ENCODE results near the gene SEL1L3.

DNA sequence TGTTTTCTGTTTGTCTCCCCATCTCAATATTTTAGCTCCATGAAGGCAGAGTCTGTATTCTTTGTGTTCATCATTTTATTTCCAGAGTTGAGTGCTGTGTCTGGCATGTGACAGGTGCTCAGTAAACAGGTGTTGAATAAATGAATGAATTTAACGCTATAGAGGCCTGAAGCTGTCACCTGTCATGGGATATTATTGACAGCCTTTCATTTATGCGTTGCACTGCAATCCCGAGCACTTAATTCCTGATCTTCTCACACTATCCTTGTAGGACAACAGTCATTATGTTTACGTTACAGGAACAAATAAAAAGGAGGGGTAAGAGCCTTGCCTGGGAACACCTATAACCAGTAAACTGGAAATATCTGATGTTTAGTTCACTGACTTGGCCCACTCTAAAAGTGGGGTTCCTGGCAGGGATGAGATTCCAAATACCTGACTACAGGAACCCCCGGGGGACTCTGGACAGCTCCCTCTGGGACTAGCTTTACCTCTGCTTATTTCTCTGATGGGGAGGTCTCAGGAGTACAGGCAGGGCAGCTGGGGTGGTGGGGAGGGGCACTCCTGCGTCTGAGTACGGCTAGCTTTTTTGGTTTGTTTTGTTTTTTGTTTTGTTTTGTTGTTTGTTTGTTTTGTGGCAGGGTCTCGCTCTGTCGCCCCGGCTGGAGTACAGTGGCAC, 36.6 kb downstream of the SEL1L3 start:
- TF ChIP-seq, protein P1, sequence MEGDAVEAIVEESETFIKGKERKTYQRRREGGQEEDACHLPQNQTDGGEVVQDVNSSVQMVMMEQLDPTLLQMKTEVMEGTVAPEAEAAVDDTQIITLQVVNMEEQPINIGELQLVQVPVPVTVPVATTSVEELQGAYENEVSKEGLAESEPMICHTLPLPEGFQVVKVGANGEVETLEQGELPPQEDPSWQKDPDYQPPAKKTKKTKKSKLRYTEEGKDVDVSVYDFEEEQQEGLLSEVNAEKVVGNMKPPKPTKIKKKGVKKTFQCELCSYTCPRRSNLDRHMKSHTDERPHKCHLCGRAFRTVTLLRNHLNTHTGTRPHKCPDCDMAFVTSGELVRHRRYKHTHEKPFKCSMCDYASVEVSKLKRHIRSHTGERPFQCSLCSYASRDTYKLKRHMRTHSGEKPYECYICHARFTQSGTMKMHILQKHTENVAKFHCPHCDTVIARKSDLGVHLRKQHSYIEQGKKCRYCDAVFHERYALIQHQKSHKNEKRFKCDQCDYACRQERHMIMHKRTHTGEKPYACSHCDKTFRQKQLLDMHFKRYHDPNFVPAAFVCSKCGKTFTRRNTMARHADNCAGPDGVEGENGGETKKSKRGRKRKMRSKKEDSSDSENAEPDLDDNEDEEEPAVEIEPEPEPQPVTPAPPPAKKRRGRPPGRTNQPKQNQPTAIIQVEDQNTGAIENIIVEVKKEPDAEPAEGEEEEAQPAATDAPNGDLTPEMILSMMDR (IDR thresholded peaks at IDR 0.05; ENCODE audit: low read depth, low read length, missing input control), result no peak
- TF ChIP-seq, protein P2, sequence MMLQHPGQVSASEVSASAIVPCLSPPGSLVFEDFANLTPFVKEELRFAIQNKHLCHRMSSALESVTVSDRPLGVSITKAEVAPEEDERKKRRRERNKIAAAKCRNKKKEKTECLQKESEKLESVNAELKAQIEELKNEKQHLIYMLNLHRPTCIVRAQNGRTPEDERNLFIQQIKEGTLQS (IDR thresholded peaks at IDR 0.05), result no peak
- TF ChIP-seq RAD21 (IDR thresholded peaks at IDR 0.05), result no peak
